Neuronal stem cell (in vitro differentiated cells): ENCODE results near the gene DVL1.

Source experiments
- DNase-seq: peaks from one replicate; pipeline ENCODE4 v3.0.0-alpha.2; 2013; ENCODE audit warnings: low spot score
- H2AFZ ChIP-seq: one replicate; pipeline ENCODE4 v1.6.1; 2013; ENCODE audit warnings: mild to moderate bottlenecking, low read length, inconsistent platforms
- H2AK5ac ChIP-seq: 2 replicates; pipeline ENCODE4 v1.6.1; 2013; ENCODE audit warnings: low read depth, mild to moderate bottlenecking, inconsistent platforms, low read length, moderate library complexity, mixed read lengths
- H2BK120ac ChIP-seq: 2 replicates; pipeline ENCODE4 v1.6.1; 2013; ENCODE audit warnings: low read depth, mild to moderate bottlenecking, inconsistent platforms, low read length, moderate library complexity, mixed read lengths
- H2BK12ac ChIP-seq: one replicate; pipeline ENCODE4 v1.6.1; 2013; ENCODE audit warnings: low read length, inconsistent platforms
- H2BK15ac ChIP-seq: 2 replicates; pipeline ENCODE4 v1.6.1; 2013; ENCODE audit warnings: mild to moderate bottlenecking, low read length, inconsistent platforms, mixed read lengths
- H2BK5ac ChIP-seq: one replicate; pipeline ENCODE4 v1.6.1; 2013; ENCODE audit warnings: inconsistent platforms, mild to moderate bottlenecking, low read length, moderate library complexity
- H3K14ac ChIP-seq: one replicate; pipeline ENCODE4 v1.6.1; 2013; ENCODE audit warnings: low read length, inconsistent platforms
- H3K18ac ChIP-seq: 2 replicates; pipeline ENCODE4 v1.6.1; 2013; ENCODE audit warnings: low read length, inconsistent platforms
- H3K23ac ChIP-seq: 2 replicates; pipeline ENCODE4 v1.6.1; 2013; ENCODE audit warnings: low read depth, mild to moderate bottlenecking, mixed read lengths, low read length, inconsistent platforms; ENCODE audit not compliant: poor library complexity
- H3K27ac ChIP-seq: replicated peaks from 3 replicates; pipeline ENCODE4 v1.5.1; 2013; ENCODE audit warnings: low read length, inconsistent platforms
- H3K27me3 ChIP-seq, 3 experiments: 2 replicates each; pipeline ENCODE4 v1.6.1; 2013; ENCODE audit warnings: low read length in 3 of 3, mild to moderate bottlenecking in 2 of 3, inconsistent platforms in 1 of 3, low read depth in 1 of 3, mixed read lengths in 1 of 3, moderate library complexity in 1 of 3; ENCODE audit not compliant: control insufficient read depth in 3 of 3, insufficient read depth in 3 of 3
- H3K36me3 ChIP-seq, 2 donors: replicated peaks in 1 of 2; 2 replicates each; pipeline ENCODE4 v1.6.1; 2013; ENCODE audit warnings: low read length in 2 of 2; ENCODE audit not compliant: control insufficient read depth in 2 of 2, insufficient read depth in 2 of 2
- H3K4ac ChIP-seq: 2 replicates; pipeline ENCODE4 v1.6.1; 2013; ENCODE audit warnings: inconsistent platforms, mild to moderate bottlenecking, low read length, moderate library complexity
- H3K4me1 ChIP-seq, 2 donors: 1 replicate in 1 of 2; 2 replicates in 1 of 2; pipeline ENCODE4 v1.6.1; 2013; ENCODE audit warnings: low read length in 2 of 2, low read depth in 1 of 2; ENCODE audit not compliant: control insufficient read depth in 2 of 2, insufficient read depth in 1 of 2
- H3K4me2 ChIP-seq: one replicate; pipeline ENCODE4 v1.6.1; 2013; ENCODE audit warnings: mild to moderate bottlenecking, low read length, inconsistent platforms; ENCODE audit not compliant: insufficient read depth, poor library complexity, severe bottlenecking
- H3K4me3 ChIP-seq, 2 donors: 2 replicates each; pipeline ENCODE4 v1.5.1; 2013; ENCODE audit warnings: low read length in 2 of 2, mild to moderate bottlenecking in 2 of 2, inconsistent platforms in 1 of 2, moderate library complexity in 1 of 2
- H3K79me1 ChIP-seq: one replicate; pipeline ENCODE4 v1.6.1; 2013; ENCODE audit warnings: low read depth, mild to moderate bottlenecking, inconsistent platforms, low read length, moderate library complexity
- H3K9ac ChIP-seq: one replicate; pipeline ENCODE4 v1.6.1; 2013; ENCODE audit warnings: mild to moderate bottlenecking, low read depth, low read length, inconsistent platforms; ENCODE audit not compliant: poor library complexity
- H3K9me3 ChIP-seq, 2 donors: replicated peaks in 1 of 2; 2 replicates each; pipeline versions ENCODE3 to v1.6.1; 2013; ENCODE audit warnings: low read length in 2 of 2, mild to moderate bottlenecking in 2 of 2, inconsistent platforms in 1 of 2, low read depth in 1 of 2, mixed read lengths in 1 of 2, moderate library complexity in 1 of 2; ENCODE audit not compliant: control insufficient read depth in 2 of 2, insufficient read depth in 1 of 2
- H4K8ac ChIP-seq: one replicate; pipeline ENCODE4 v1.6.1; 2013; ENCODE audit warnings: low read depth, mild to moderate bottlenecking, inconsistent platforms, low read length, moderate library complexity
- H4K91ac ChIP-seq: one replicate; pipeline ENCODE4 v1.6.1; 2013; ENCODE audit warnings: low read length, low read depth, mild to moderate bottlenecking, inconsistent platforms; ENCODE audit not compliant: poor library complexity
- WGBS, 2 donors: extraction: QIAGEN DNeasy Blood & Tissue Kit; methylation state at CpG; one replicate each; pipeline ENCODE4 v1.1.7; 2013; ENCODE audit warnings: missing lambda C conversion rate in 2 of 2, mixed read lengths in 1 of 2; ENCODE audit not compliant: insufficient read length in 2 of 2, insufficient replicate concordance in 1 of 2; ENCODE audit errors: extremely low coverage in 2 of 2; 5-methylcytosine and 5-hydroxymethylcytosine counted together

The DVL1 gene

GRCh38 chr1:1287288-1288110 lies 61.7 kb downstream of the DVL1 start:
- Histone ChIP-seq H2BK5ac (no peak overlapping the region), H3K27me3 (no peaks in the 10 kb centered on the region), H3K14ac (no peak overlapping the region), H2BK12ac (no peak overlapping the region), H4K91ac (no peak overlapping the region), H3K4me3 (no peak overlapping the region), H3K4ac (peak overlapping the region; percentile 37), H4K8ac (no peak overlapping the region), H3K23ac (peak overlapping the region; percentile 85), H3K9me3 (no peaks in the 10 kb centered on the region), H2BK15ac (peak overlapping the region; percentile 67), H3K4me2 (no peak overlapping the region), H3K18ac (peak overlapping the region; percentile 52), H2AFZ (no peak overlapping the region), H2AK5ac (peak overlapping the region; percentile 37), H3K36me3 (no peaks in the 10 kb centered on the region), H3K4me1 (peaks cover 0 to 4% of the 10 kb centered on the region in 2 donors), H2BK120ac (peak overlapping the region; percentile 61), H3K27ac (no peak overlapping the region), H3K79me1 (peaks cover 10% of the 10 kb centered on the region), H3K9ac (peak overlapping the region; percentile 50)
- no CpG with 5 or more reads among the region's 46 CpGs for WGBS, 2 donors
- DNase-seq, result no peak

- Histone ChIP-seq H2BK15ac (peak overlapping the region; percentile 67), H3K4me2 (no peak overlapping the region)
Measured at GRCh38 chr1:1286313-1287261, 62.6 kb downstream of the DVL1 start.

GRCh38 chr1:1285611-1286311 lies 63.5 kb downstream of the DVL1 start:
- Histone ChIP-seq H4K8ac (no peak overlapping the region), H2BK120ac (peak overlapping the region; percentile 47), H3K4me2 (no peak overlapping the region), H3K4ac (no peak overlapping the region), H3K4me3 (no peak overlapping the region), H3K18ac (peak overlapping the region; percentile 76), H3K79me1 (peaks cover 7% of the 10 kb centered on the region), H2BK5ac (no peak overlapping the region), H3K9ac (peak overlapping the region; percentile 70), H2AFZ (no peak overlapping the region), H3K23ac (peak overlapping the region; percentile 43), H3K36me3 (no peaks in the 10 kb centered on the region), H2BK12ac (no peak overlapping the region), H3K27me3 (no peaks in the 10 kb centered on the region), H3K4me1 (peaks cover 0 to 4% of the 10 kb centered on the region in 2 donors), H2BK15ac (no peak overlapping the region), H4K91ac (no peak overlapping the region), H3K14ac (peak overlapping the region; percentile 56), H3K9me3 (no peaks in the 10 kb centered on the region), H2AK5ac (peak overlapping the region; percentile 90), H3K27ac (no peak overlapping the region)
- DNase-seq, result no peak
- no CpG with 5 or more reads among the region's 37 CpGs for WGBS, 2 donors

More at GRCh38 chr1:1286313-1287261, 62.6 kb downstream of the DVL1 start:
- Histone ChIP-seq H2BK12ac (peak overlapping the region; percentile 63), H3K18ac (peak overlapping the region; percentile 64), H4K8ac (no peak overlapping the region), H3K14ac (peak overlapping the region; percentile 38), H3K9me3 (no peaks in the 10 kb centered on the region), H3K4me1 (peaks cover 0 to 4% of the 10 kb centered on the region in 2 donors), H3K23ac (peak overlapping the region; percentile 85), H3K9ac (peak overlapping the region; percentile 21), H3K79me1 (peaks cover 8% of the 10 kb centered on the region), H3K27me3 (no peaks in the 10 kb centered on the region), H3K4me3 (no peak overlapping the region), H3K4ac (no peak overlapping the region), H2BK5ac (peak overlapping the region; percentile 53), H2AFZ (peak overlapping the region; percentile 17), H3K27ac (no peak overlapping the region), H4K91ac (no peak overlapping the region), H2BK120ac (peak overlapping the region; percentile 61), H2AK5ac (peak overlapping the region; percentile 46), H3K36me3 (no peaks in the 10 kb centered on the region)
- no peak for DNase-seq
- WGBS, 2 donors, result no CpG with 5 or more reads among the region's 50 CpGs
